OCI-LY3 (cell line): ENCODE measurements around the gene BAZ1B.
"Not testable (repeated sequence)": the region's sequence is repeated elsewhere in the genome, so short reads cannot be mapped to it uniquely, and the experiment has no call there.

Source experiments
- CTCF ChIP-seq: fragments of 200-600, 300-600 bp; sonication (generic); IDR thresholded peaks from 2 replicates; pipeline ENCODE4 v1.5.1; 2014; ENCODE audit warnings: antibody characterized with exemption, low read length, low read depth
- EZH2phosphoT487 ChIP-seq: fragments of 200-600 bp; shearing (Covaris generic); IDR thresholded peaks from 2 replicates; pipeline ENCODE4 v1.6.1; 2018; ENCODE audit warnings: antibody characterized with exemption, mixed run types, low read depth

GRCh38 chr7:73467046-73467445, 55.0 kb downstream of the BAZ1B start:
- TF ChIP-seq CTCF, EZH2phosphoT487: not testable (repeated sequence)
